Upper lobe of left lung (tissue), 4 donors: ENCODE data around the gene IL17RC.

Experiments
- EP300 ChIP-seq, 4 donors: sonication (generic); formaldehyde crosslinking; IDR thresholded peaks; one replicate each; pipeline ENCODE4 v1.5.1; 2017; ENCODE audit warnings: antibody characterized with exemption in 4 of 4, control low read depth in 2 of 4
- POLR2A ChIP-seq, 4 donors: fragments of 450-650 bp; IDR thresholded peaks; one replicate each; pipeline ENCODE4 v1.5.1; 2016 to 2017; ENCODE audit warnings: antibody characterized with exemption in 4 of 4, mild to moderate bottlenecking in 2 of 4

- no peak for TF ChIP-seq EP300 (IDR thresholded peaks at IDR 0.05)
- no peak for TF ChIP-seq POLR2A (IDR thresholded peaks at IDR 0.05)
Measured at GRCh38 chr3:9901967-9902366, 14.9 kb upstream of the IL17RC start.
